Measurements from ENCODE around the gene BTC. TPM values are rescaled to one million over a fixed set of nuclear protein-coding genes. Genes with fewer than 3 reads are reported as not detected.
"Not testable (repeated sequence)": the region's sequence is repeated elsewhere in the genome, so short reads cannot be mapped to it uniquely, and the experiment has no call there.

Gene BTC
- total RNA-seq, 1 experiment from 2014 or later, result not detected

DNA sequence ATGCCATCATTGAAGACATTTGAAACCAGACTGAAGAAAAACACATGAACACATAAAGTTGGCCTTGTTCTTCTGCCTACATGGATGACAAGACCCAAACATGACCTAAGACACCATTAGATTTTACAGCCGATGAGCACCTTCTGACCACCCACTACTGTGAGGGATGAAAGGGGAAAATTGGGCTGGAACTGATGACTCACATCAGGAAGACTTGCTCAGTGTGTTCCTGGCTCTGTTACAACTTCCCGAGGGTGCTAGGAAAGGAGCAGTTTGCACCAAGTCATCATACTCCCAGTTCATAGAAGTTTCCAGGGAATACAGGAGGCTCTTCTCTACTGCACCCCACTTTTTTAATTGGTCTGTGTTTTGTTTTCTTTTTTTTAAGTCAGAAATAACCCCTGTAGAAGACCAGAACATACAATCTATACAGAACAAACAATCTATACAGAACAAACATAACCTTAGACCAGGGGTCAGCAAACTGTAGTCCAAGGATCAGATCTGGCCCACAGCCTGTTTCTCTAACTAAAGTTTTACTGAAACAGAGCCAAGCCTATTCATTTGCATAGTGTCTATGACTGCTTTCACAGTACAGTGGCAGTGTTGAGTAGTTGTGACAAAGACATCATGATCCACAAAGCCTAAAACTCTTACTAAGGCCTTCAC is 25.3 kb downstream of the BTC start:
- in situ Hi-C loops (cut with HindIII; ENCODE audit: low sequenced_read_pairs), result no loop called here
- DNase-seq (ENCODE audit: low spot score), result no peak

DNA sequence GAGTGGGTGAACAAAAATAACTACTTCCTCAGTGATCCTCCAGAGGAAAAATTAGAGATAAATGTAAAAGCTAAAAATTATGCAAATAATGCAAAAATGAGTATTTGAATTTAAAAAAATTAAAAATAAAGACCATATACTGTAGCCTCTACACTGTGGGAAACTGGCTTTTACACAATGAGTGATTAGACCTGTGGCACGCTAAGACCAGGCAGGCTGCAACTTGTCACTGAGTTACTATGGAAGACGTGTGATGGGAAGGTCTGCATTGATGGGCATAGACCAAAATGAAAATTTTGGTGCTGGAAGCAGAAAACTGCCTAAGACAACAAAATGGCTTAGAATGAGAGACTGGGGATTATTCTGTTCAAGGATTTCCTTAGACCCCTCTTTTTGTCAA is 30.2 kb downstream of the BTC start:
- no peak for DNase-seq (ENCODE audit: low spot score)
- in situ Hi-C loops (cut with HindIII; ENCODE audit: low sequenced_read_pairs), result no loop called here

DNA sequence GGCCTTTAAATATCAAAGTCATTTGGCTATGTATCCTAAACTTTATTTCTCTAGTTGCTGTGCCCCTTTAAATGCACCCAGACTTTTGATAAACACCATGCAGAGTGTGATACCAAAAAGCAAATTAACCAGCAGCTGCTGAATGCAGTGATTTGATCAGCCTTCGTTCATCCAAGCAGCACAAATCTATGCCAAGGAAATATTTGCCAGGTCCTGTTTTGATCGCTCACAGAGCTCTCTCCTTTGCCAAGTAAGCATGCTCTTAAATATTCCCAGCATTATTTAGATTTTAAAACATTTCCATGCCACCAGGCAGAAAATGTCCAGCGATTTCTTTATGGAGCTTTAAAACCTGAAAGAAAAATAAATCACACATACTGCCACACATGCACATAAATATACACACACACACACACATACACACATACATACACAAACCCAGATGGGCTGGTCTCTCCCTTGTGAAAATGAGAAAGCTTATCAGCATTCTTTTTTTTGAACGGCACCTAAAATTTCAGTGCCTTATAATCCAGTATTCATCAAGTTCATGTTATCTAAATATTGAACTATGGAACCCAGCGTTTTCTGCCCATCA is 35.7 kb downstream of the BTC start:
- in situ Hi-C loops (cut with HindIII; ENCODE audit: low sequenced_read_pairs), result no loop called here
- DNase-seq (ENCODE audit: low spot score), result no peak

DNA sequence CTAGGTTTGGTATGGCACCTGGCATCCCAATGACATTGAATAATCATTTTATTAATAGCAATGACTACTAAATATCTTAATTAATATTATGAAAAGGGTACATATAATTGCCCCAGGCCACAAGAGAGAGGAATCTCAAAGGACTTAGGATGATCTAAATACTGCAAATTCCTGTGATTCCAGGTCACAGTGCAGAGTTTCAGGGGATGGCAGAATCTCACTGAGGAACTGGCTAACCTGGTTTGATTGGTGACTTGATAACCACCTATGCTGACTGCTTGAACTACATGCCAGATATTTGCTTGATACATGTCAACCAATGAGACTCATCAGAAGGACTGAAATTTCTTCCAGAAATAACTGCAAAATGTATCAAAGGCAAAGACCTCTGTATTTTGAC is 37.2 kb downstream of the BTC start:
- in situ Hi-C loops (cut with HindIII; ENCODE audit: low sequenced_read_pairs), result no loop called here

DNA sequence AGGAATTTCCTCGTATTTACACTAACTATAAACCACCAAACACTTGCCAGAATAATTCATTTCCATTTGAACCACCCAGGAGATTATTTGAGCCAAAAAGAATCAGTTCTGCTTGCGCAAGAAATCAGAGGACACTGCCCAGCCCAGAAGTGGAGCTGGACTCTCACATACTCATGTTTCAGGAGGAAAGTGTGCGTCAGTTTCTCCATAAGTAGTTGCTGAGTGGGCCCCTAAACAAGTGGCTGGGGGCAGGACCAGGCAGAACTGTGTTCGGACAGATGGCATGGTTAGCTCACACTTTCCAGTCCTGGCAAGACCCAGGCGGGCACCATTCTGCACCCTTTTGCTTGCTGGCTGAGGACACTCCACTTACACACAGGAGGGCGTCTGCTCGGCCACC is 38.8 kb downstream of the BTC start:
- no peak for DNase-seq (ENCODE audit: low spot score)
- in situ Hi-C loops (cut with HindIII; ENCODE audit: low sequenced_read_pairs), result no loop called here

More for the DNA sequence above, 37.2 kb downstream of the BTC start:
- no peak for DNase-seq (ENCODE audit: low spot score)

DNA sequence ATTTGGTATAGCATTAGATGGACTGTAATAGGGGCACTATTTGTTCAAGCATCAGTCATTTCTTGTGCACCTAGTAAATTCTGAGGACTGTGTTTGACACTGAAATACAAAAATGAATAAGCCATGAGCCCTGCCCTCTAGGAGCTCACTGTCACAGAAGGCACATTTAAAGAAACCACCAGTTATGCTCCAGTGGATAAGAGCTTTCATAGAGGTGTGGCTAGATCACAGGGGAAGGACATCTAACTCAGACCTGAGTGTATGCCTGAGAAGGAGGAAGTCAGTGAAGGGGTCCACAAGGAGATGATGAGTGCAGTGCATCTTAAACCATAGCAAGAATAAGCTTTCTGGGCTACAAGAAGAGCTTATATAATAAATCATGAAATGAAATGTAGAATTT is 40.1 kb downstream of the BTC start:
- DNase-seq (ENCODE audit: low spot score), result no peak
- in situ Hi-C loops (cut with HindIII; ENCODE audit: low sequenced_read_pairs), result no loop called here

DNA sequence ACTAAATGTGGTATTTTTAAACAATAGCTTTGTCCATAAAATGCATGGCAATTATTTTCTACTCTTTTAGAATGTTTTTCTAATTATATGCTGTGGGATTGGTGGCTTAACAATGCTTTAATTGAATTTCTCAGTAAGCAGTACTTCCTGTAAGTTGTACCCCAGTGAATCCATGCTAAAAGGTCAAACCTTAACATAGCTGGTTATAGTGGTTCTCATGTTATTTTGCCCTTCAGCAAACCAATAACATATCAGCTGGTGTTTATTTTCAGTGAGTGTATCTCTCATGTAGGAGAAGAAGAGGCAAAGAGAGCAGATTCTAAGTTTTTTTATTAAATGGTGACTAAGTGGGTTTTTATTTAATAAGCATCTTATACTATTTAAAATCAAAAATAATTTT is 41.5 kb downstream of the BTC start:
- DNase-seq (ENCODE audit: low spot score), result no peak

DNA sequence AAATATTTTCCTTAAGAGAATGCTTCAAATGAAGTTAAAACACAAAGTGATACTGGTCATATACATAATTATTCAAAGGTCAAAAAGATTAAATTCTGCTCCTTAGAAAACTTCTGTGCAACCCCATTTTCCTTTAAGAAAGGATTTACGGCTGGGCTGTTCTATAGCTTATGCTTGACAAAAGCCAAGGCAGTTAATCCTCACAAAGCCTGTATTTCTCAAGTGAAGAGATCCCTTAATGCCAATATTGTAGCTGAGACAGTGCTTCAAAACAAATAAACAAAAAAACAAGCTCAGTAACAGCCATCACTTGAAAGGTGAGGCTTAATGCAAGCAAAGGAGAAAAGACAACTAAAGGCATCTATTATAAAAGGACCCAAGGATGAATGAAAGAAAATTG is 42.5 kb downstream of the BTC start:
- in situ Hi-C loops (cut with HindIII; ENCODE audit: low sequenced_read_pairs), result no loop called here
- no peak for DNase-seq (ENCODE audit: low spot score)

More for the DNA sequence above, 41.5 kb downstream of the BTC start:
- in situ Hi-C loops (cut with HindIII; ENCODE audit: low sequenced_read_pairs), result no loop called here

DNA sequence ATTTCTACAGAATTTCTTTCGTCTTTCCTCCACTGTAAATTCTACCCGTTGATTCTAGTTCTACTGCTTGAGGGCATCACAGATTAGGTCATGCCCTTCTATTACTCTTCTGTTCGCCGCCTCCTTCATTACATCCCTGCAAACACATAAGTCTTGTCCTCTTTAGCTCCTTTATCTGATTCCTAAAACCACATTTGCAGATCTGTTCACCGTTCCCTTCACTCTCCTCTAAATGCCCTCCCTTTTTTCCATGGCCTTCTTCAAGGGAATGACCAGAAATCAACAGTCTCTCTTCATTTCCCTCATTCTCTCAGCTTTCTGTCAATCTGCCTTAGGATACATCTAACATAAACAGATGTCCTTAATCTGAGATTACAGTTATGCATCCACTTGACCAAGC is 43.1 kb downstream of the BTC start:
- DNase-seq (ENCODE audit: low spot score), result no peak
- in situ Hi-C loops (cut with HindIII; ENCODE audit: low sequenced_read_pairs), result no loop called here

DNA sequence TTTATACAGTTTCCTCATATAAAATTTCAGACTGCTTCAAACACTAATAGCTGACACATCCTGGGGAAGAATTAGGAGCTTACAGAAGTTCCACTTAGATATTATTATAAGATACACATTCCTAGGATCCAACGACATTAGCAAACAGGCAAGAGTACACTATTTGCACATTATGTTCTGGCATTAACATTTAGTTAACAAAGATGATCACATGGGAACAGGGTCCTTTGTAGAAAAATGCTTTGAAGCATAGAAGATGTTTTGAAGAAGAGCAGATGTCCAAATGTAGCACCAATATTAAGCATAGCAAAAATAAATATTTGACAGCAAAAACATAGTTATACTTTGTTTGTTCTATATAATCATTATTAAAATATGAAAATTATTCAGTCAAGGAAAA is 52.1 kb downstream of the BTC start:
- in situ Hi-C loops (cut with HindIII; ENCODE audit: low sequenced_read_pairs), result no loop called here
- no peak for DNase-seq (ENCODE audit: low spot score)

DNA sequence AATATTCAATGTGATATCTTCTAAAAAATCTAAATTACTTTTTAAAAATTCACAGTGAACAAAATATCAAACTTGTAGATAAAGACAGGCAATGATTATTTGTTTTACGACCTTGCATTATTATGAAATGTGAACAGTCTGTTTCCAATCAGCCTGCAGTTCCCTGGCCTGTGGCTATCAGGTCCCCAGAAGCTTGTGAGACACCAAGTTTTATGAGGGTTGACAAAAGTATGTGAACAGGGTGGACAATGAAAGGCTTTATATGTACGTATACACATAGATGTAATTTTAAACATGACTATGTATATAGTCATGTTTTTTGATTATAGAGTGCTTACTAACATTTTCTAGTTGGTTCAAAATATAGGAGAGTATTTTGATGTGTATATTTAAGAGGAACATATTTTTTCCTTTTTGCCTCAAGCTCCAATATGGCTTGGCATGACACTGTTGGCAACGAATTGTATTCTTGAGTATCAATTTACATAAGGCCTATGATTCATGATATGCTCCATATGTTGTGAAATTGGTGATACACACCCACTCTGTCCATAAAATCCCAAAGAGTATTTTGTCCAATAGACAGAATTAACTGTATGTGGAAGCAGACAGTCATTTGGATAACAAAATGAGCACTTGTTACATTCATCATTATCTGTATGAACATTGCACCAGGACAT is 55.7 kb downstream of the BTC start:
- in situ Hi-C loops (cut with HindIII; ENCODE audit: low sequenced_read_pairs), result no loop called here
- DNase-seq (ENCODE audit: low spot score), result no peak

DNA sequence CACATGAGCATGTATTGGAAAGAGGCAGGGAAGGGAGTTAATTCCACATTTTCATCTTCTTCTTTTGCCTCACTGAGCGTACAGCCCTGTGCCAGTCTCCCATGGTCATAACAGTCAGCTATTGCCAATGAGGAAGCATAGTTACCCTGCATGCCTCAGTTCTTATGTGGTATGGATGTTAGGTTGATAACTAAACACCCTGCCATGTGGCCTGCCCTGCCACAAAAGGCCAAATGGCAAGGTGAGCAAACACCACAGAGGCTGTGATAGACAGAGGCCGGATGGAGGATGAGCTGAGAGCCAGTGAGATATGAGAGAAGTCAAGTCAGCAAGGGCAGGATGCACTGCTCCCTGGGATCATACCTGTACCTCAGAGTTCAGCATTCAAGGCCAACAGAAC is 59.3 kb downstream of the BTC start:
- in situ Hi-C loops (cut with HindIII; ENCODE audit: low sequenced_read_pairs), result no loop called here
- DNase-seq (ENCODE audit: low spot score), result no peak

DNA sequence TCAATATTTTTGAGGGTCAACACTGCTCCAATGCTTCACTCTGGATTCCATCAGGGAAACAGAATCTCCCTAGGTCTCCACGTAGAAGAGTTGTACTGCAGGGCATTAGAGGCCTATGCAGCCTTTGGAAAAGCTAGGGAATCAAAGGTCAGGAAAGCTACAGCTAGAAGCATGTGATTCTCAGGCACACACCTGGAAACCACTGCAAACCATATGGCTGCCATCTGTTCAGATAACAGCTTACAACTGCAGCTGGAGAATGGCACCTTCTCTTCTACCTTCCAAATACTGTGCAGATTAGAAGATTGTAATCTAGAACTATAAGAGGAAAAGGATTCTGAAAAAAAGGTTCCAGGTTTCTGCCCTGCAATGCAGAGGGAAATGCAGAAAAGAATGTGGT is 60.6 kb downstream of the BTC start:
- in situ Hi-C loops (cut with HindIII; ENCODE audit: low sequenced_read_pairs), result no loop called here
- DNase-seq (ENCODE audit: low spot score), result no peak

DNA sequence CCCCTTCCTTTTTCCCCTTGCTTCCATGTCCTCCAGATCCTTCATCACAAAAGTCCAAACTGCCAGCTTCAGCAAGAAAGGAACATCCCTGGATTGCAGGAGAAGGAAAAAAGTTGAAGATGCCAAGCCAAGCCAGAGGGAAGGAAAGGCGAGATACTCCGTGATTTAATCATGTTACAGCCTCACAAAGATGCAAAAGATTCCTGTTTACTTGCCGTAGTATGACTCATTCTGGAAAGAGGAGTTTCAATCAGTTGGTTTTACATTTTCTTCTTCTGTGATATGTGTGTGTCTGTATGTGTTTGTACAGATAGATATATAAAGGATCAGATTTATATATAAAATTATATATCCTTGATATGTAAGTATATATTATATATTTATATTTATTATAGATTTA is 69.3 kb downstream of the BTC start:
- in situ Hi-C loops (cut with HindIII; ENCODE audit: low sequenced_read_pairs), result no loop called here
- no peak for DNase-seq (ENCODE audit: low spot score)

DNA sequence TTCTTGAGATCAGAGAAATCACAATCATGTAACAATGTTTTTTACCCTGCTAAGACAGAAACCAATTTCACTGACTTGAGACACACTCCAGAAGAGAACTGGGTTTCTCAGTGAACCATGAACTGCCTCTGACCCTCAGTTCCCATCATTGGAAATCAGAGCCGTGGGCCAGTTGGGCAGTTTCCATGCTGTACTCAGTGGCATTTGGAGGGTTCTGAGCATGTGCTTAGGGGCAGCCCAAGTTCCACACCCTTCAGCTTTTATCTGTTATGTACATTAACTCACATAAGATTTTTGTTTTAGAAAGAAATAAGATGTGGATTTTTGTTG is 77.9 kb downstream of the BTC start:
- DNase-seq (ENCODE audit: low spot score), result no peak
- in situ Hi-C loops (cut with HindIII; ENCODE audit: low sequenced_read_pairs), result no loop called here

DNA sequence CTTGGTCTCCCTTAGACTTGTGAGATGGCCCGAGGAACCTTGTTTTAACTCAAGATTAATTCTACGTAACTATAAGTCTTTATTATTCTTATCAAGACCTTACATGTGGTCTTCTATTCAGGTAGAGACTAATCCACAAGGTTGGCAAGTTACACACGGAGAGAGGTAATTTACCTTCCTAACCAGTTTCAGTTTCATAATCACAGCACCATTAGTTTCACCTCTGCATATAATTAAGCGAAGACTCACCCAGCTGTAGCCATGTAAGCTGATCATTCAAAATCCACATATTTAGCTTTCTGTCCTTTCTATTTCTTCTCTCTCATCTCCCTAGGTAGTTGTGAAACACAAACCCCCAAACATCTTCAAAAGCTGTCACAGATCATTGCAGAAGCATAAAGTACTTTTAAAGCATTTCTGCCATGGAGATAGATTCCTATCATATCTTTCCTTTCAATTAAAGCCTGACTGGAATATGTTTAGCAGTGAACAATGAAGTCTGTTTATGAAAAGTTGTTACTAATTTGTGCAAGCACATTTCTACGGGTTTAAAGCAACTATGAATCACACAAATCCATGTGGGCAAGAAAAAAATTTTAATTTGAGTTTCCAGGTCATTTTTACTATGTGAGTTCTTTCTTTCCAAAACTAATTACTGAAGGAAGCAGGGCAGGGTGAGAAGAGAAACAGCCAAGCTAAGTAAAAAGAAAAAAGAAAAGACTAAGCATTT is 78.5 kb downstream of the BTC start:
- in situ Hi-C loops (cut with HindIII; ENCODE audit: low sequenced_read_pairs), result no loop called here
- no peak for DNase-seq (ENCODE audit: low spot score)

DNA sequence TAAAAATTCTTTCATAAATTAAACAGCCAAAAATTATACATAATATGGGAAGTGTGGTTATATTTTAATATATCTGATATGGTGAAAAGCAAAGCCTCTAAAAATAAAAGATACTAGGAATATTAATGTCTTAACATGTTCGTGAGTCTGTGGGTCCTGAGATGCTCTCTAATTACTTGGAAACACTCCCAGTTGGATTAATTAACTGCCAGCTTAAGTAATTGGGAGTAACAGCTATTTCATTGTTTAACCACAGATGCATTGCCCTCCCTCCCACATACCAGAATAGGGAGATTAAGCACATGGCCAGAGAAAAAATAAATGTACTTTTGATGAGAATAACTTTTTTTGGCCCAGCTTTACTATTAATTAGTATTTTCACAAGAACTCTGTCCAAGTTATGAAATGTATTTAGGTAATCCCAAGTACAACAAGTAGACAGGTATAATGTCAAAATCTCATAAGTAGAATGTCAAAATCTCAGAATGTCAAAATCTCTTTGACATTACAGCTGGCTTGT is 79.7 kb downstream of the BTC start:
- in situ Hi-C loops (cut with HindIII; ENCODE audit: low sequenced_read_pairs), result no loop called here
- no peak for DNase-seq (ENCODE audit: low spot score)

DNA sequence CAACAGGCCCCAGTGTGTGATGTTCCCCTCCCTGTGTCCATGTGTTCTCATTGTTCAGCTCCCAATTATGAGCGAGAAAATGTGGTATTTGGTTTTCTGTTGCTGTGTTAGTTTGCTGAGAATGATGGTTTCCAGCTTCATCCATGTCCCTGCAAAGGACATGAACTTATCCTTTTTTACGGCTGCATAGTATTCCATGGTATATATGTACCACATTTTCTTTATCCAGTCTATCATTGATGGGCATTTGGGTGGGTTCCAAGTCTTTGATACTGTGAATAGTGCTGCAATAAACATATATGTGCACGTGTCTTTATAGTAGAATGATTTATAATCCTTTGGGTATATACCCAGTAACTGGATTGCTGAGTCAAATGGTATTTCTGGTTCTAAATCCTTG is 86.2 kb downstream of the BTC start:
- in situ Hi-C loops (cut with HindIII; ENCODE audit: low sequenced_read_pairs); DNase-seq (ENCODE audit: low spot score): not testable (repeated sequence)
